ENCODE measurements around the gene KRTAP19-8.

The KRTAP19-8 gene

GRCh38 chr21:31011412-31011811 is 26.9 kb downstream of the KRTAP19-8 start:
- DNase-seq, result peak; percentile 15

GRCh38 chr21:31008355-31008754 is 29.9 kb downstream of the KRTAP19-8 start:
- no peak for DNase-seq

GRCh38 chr21:31005019-31005418 is 33.3 kb downstream of the KRTAP19-8 start:
- DNase-seq, result no peak

- DNase-seq, result no peak
Measured at GRCh38 chr21:31003471-31003870, 34.8 kb downstream of the KRTAP19-8 start.

GRCh38 chr21:30997541-30997940 is 40.7 kb downstream of the KRTAP19-8 start:
- DNase-seq, result no peak

GRCh38 chr21:30996728-30997127 is 41.5 kb downstream of the KRTAP19-8 start:
- no peak for DNase-seq

GRCh38 chr21:30994932-30995331 is 43.3 kb downstream of the KRTAP19-8 start:
- DNase-seq, result no peak

- DNase-seq, result no peak
Measured at GRCh38 chr21:30990514-30991262, 47.6 kb downstream of the KRTAP19-8 start.

- DNase-seq, result no peak
Measured at GRCh38 chr21:30988706-30989105, 49.6 kb downstream of the KRTAP19-8 start.

Data from NK-92 treated with Interleukin-12 subunit alpha and Interleukin-12 subunit beta, amount 100 ng/mL, for 24 hours (cell line).